Activated T-cell treated with anti-CD3 and anti-CD28 coated beads for 4 hours (primary cell): Measurements from ENCODE around the gene TEX19.
"Not testable (repeated sequence)": the region's sequence is repeated elsewhere in the genome, so short reads cannot be mapped to it uniquely, and the experiment has no call there.

ENCODE experiments used
- DNase-seq: peaks from one replicate; pipeline ENCODE4 v3.0.0-alpha.2; 2020

The TEX19 gene

DNA sequence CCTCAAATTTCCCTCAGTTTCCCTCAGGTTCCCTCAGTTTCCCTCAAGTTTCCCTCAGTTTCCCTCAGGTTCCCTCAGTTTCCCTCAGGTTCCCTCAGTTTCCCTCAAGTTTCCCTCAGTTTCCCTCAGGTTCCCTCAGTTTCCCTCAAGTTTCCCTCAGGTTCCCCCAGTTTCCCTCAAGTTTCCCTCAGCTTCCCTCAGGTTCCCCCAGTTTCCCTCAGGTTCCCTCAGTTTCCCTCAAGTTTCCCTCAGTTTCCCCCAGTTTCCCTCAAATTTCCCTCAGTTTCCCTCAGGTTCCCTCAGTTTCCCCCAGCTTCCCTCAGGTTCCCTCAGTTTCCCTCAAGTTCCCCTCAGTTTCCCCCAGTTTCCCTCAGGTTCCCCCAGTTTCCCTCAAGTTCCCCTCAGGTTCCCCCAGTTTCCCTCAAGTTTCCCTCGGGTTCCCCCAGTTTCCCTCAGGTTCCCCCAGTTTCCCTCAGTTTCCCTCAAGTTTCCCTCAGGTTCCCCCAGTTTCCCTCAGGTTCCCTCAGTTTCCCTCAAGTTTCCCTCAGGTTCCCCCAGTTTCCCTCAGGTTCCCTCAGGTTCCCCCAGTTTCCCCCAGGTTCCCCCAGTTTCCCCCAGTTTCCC lies 516 bp downstream of the TEX19 start:
- not testable (repeated sequence) for DNase-seq

DNA sequence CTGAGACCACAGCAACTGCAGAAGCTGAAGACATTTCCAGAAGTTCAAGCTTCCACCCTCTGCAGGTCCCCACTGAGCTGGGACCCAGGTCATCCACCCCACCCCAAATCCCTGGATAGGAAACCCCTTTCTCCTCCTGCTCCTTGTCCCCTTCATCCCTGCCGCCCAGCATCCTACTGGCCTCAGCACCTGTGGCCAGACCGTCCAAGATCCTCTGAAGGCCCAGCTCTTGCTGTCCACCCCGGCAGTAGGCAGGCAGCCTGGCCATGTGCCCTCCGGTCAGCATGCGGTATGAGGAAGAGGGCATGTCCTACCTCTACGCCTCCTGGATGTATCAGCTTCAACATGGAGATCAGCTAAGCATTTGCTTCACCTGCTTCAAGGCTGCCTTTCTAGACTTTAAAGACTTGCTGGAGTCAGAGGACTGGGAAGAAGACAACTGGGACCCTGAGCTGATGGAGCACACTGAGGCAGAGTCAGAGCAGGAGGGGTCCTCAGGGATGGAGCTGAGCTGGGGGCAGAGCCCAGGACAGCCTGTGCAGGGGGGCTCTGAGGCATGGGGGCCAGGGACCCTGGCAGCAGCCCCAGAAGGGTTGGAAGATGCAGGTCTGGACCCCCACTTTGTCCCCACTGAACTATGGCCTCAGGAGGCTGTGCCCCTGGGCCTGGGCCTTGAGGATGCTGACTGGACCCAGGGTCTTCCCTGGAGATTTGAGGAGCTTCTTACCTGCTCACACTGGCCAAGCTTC lies 3.0 kb downstream of the TEX19 start:
- DNase-seq, result no peak

GRCh38 chr17:82365606-82366295 lies 6.7 kb downstream of the TEX19 start:
- DNase-seq, result no peak

- no peak for DNase-seq
Measured at GRCh38 chr17:82366749-82367148, 7.7 kb downstream of the TEX19 start.

DNA sequence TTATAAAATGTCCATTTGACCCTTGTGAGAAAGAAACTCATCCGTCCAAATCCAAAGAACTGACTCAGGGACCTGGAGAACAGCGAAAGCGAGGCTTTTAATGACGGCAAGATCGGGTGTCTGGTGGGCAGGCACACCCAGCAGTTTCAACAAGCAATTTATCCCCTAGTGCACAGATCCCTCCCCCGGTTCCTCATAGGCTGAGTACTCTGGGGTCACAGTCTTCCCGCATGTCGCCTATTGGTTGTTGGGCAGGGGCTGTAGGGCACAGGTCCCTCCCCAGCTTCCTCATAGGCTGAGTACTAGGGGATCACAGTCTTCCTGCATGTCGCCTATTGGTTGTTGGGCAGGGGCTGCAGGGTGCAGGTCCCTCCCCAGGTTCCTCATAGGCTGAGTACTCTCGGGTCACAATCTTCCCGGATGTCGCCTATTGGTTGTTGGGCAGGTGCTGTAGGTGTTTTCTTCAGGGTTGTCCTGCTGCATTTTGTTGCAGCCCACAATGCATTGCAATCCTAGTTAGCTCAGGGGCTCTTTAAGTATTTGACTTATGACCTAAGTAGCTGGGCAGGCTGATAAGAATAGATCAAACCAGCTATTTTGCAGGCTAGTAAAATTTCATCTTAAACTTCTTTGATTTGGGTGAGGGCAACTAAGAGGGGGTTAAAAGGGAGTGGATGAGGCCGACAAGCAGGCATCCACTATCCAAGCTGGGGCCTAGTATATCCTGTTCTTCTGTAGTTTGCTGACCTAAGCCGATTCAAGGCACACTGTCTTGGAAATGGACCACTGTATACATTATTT lies 8.9 kb downstream of the TEX19 start:
- no peak for DNase-seq

- no peak for DNase-seq
Measured at GRCh38 chr17:82369211-82369610, 10.2 kb downstream of the TEX19 start.

GRCh38 chr17:82370471-82371332 lies 11.7 kb downstream of the TEX19 start:
- peak; percentile 27 for DNase-seq

- no peak for DNase-seq
Measured at GRCh38 chr17:82371333-82372248, 12.5 kb downstream of the TEX19 start, which contains the start of gene UTS2R. Gene UTS2R, plus strand, starts transcription at chr17:82371765. Its CDS starts 2,560 bp downstream, at chr17:82374325.

DNA sequence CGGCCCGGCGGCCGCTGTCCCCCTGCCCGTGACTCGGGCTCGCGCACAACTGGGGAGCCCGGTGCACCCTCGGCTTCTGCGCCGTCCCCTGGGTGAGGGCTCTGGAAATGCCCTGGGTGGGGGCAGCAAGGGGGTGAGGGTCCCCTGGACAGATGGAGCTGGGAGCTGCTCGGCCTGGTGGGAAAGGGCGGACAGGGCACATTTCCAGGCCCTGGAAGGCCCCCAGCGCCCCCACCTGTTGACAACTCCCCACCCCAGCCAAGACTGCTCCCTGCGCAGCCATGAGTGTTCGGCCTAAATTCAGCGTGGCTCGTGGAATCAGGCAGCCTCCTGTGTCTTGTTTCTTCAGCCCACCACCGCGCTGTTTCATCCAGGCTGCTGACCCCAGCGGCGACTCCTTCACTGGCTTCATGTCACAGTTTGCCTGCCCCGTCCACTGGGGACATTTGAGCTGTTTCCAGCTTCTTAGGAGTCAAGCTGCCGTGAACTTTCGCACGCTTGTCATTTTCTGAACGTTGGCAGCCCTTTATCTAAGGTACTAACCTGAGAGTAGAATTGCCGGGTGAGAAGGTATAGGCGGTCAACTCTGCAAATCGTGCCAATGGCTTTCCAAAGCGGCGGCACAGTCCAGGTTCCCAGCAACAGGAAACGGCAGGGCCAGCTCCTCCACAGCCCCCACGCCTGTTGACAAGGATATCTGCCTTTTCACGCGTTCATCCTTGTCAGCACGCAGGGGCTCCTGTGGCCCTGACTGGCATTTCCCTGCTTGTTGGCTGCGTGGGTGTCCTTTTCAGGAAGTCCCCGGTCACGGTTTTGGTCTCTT lies 13.4 kb downstream of the TEX19 start:
- DNase-seq, result no peak

- DNase-seq, result not testable (repeated sequence)
Measured at GRCh38 chr17:82373072-82373452, 14.0 kb downstream of the TEX19 start.

- no peak for DNase-seq
Measured at GRCh38 chr17:82373731-82374625, 14.9 kb downstream of the TEX19 start.

DNA sequence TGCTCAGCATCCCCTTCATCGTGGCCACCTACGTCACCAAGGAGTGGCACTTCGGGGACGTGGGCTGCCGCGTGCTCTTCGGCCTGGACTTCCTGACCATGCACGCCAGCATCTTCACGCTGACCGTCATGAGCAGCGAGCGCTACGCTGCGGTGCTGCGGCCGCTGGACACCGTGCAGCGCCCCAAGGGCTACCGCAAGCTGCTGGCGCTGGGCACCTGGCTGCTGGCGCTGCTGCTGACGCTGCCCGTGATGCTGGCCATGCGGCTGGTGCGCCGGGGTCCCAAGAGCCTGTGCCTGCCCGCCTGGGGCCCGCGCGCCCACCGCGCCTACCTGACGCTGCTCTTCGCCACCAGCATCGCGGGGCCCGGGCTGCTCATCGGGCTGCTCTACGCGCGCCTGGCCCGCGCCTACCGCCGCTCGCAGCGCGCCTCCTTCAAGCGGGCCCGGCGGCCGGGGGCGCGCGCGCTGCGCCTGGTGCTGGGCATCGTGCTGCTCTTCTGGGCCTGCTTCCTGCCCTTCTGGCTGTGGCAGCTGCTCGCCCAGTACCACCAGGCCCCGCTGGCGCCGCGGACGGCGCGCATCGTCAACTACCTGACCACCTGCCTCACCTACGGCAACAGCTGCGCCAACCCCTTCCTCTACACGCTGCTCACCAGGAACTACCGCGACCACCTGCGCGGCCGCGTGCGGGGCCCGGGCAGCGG lies 15.7 kb downstream of the TEX19 start:
- DNase-seq, result no peak

- DNase-seq, result no peak
Measured at GRCh38 chr17:82375359-82376041, 16.5 kb downstream of the TEX19 start.

DNA sequence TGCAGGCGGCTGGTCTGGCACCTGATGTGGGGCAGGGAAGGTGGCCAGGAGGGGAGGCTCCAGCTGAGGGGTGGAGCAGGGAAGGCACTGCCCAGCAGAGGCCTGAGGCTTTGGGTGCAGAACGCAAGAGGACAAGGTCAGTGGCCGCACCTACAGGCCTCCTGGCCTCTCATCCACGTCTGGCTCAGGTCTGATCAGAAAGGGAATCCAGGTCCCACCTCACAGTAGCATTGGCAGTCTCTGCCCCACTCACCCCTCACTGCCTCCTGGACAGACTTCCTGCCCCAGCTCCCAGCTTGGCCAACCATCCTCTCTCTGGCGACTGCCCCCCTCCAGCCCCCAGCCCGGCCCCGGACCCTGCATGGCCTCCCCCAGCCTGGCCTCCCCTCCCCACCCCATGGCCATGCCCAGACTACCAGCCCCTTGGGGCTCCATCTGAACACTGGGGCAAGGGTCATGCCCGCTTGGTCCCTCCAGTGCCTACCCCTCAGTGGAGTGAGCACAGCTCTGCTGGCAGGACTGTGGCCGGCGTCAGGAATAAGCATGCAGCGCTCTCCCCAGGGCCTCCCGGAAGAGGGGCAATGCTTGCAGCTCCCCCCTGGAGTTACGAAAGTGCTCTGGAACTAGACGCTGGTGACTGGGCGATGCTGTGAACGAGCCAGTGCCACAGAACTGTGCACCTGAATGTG lies 17.1 kb downstream of the TEX19 start:
- no peak for DNase-seq

DNA sequence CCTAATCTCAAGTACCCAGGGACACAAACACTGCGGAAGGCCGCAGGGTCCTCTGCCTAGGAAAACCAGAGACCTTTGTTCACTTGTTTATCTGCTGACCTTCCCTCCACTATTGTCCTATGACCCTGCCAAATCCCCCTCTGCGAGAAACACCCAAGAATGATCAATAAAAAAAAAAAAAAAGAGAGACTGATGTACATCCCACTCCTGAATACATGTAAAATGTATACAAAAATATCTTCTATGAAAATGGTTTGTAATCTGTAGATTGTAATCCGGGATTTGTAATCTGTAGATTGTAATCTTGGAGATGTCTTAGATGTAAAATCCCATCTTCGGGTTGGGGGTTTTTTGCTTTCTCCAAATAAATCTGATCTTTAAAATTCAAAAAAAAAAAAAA lies 18.2 kb downstream of the TEX19 start:
- DNase-seq, result not testable (repeated sequence)

DNA sequence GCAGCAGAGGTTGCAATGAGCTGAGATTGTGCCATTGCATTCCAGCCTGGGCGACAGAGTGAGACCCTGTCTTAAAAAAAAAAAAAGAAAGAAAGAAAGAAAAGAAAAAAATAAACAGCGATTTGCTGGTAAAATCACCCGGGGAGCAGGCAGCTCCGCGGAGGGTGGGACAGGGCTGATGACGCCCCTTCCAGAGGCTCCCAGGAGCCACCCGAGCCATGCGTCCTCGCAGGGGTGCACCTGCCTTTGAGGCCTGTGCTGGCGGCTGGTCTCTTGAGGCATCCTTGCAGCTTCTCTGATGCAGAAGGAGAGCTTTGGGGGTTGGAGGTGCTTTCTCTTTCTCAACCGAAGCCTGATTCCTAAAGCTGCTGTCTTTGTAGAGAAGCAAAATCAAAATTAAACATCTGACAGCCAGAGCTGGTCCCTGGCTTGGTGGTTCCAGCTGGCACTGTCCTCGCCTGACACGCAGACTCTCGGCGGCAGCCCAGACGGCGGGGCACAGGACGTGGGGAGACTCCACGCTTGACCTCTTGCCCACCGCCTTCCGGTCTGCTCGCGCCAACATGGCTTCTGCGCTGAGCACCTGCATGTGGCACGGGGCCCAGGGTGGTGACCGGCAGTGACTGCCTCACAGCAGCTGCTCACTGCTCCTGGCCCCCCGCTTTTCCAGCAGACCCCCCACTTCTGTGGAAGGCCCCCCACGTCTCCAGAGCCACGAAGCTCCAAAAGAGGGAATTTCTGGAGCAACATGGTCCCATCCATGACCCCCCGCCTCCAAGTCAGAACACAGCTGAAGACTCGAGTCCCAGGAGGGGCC lies 19.1 kb downstream of the TEX19 start:
- no peak for DNase-seq
